HG03439 (cell line): Measurements from ENCODE around the gene MYL12B.
A peak's percentile ranks its signal among the peaks of the same experiment; 100 is the strongest.
"Not testable (repeated sequence)": the region's sequence is repeated elsewhere in the genome, so short reads cannot be mapped to it uniquely, and the experiment has no call there.

Experiments used
- ATAC-seq: cut with Tn5 transposase; IDR thresholded peaks from one replicate; pipeline ENCODE4 v1.9.1; 2021; ENCODE audit warnings: mild to moderate bottlenecking, moderate library complexity; ENCODE audit not compliant: unreplicated experiment

MYL12B gene

GRCh38 chr18:3261373-3262233, at the start of gene MYL12B:
Gene MYL12B, plus strand, starts transcription at chr18:3262133. Its CDS starts 10,766 bp downstream, at chr18:3272899.
- ATAC-seq, result peak; percentile 91

- no peak for ATAC-seq
Measured at GRCh38 chr18:3212657-3213056, 49.3 kb upstream of the MYL12B start.

GRCh38 chr18:3213300-3214059, 48.5 kb upstream of the MYL12B start:
- ATAC-seq, result no peak

GRCh38 chr18:3214855-3215637, 46.9 kb upstream of the MYL12B start:
- no peak for ATAC-seq

GRCh38 chr18:3216987-3217386, 44.9 kb upstream of the MYL12B start:
- ATAC-seq, result no peak

- no peak for ATAC-seq
Measured at GRCh38 chr18:3217948-3218647, 43.8 kb upstream of the MYL12B start.

GRCh38 chr18:3218819-3219218, 43.1 kb upstream of the MYL12B start:
- ATAC-seq, result no peak

- no peak for ATAC-seq
Measured at GRCh38 chr18:3219241-3219630, 42.7 kb upstream of the MYL12B start.

- no peak for ATAC-seq
Measured at GRCh38 chr18:3219631-3220335, 42.1 kb upstream of the MYL12B start, which contains the start of gene MYOM1. Gene MYOM1, minus strand, starts transcription at chr18:3219968. Its CDS starts 4,745 bp downstream, at chr18:3215223.

GRCh38 chr18:3220868-3221267, 41.1 kb upstream of the MYL12B start:
- ATAC-seq, result not testable (repeated sequence)

GRCh38 chr18:3221496-3221895, 40.4 kb upstream of the MYL12B start:
- ATAC-seq, result no peak

GRCh38 chr18:3223356-3223755, 38.6 kb upstream of the MYL12B start:
- ATAC-seq, result no peak

GRCh38 chr18:3224223-3224622, 37.7 kb upstream of the MYL12B start:
- ATAC-seq, result no peak

GRCh38 chr18:3225588-3225987, 36.3 kb upstream of the MYL12B start:
- ATAC-seq, result no peak

GRCh38 chr18:3226048-3226447, 35.9 kb upstream of the MYL12B start:
- ATAC-seq, result no peak

- ATAC-seq, result no peak
Measured at GRCh38 chr18:3230401-3231334, 31.3 kb upstream of the MYL12B start.

- ATAC-seq, result no peak
Measured at GRCh38 chr18:3233004-3233403, 28.9 kb upstream of the MYL12B start.

- no peak for ATAC-seq
Measured at GRCh38 chr18:3233433-3234168, 28.3 kb upstream of the MYL12B start.
